ENCODE data around the gene FCN1. TPM values are rescaled to one million over a fixed set of nuclear protein-coding genes. Genes with fewer than 3 reads are reported as not detected.

Gene FCN1
- total and polyA plus RNA-seq, 3 donors from 2014 or later, result 0.19 to 8.0 TPM; not detected in 1

DNA sequence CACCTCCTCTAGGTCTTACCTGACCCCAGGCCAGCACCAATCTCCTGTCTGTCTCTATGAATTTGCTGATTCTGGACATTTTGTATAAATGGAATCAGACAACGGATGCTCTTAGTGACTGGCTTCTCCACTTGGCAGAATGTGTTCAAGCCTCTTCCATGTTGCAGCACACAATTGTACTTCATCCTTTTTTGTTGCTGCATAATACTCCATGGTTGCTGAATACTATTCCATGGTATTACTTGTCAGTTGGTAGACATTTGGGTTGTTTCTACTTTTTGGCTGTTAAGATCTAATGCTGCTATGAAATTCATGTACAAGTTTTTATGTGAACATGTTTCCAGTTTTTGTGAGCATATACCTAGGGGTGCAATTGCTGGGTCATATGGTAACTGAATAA, 34.3 kb upstream of the FCN1 start:
- Histone ChIP-seq H3K9me3 (no peaks in the 10 kb centered on the region), H3K27ac (no peak overlapping the region), H3K36me3 (ENCODE audit: low read depth, missing control alignments) (no peaks in the 10 kb centered on the region), H3K4me1 (no peaks in the 10 kb centered on the region), H3K4me3 (no peak overlapping the region), H3K27me3 (no peaks in the 10 kb centered on the region)
- DNase-seq, result no peak
- intact Hi-C loops (cut with DNase I; ENCODE audit: low total_unique reads), result no loop called here
- WGBS, 2 donors, result 83 to 98% methylated on average over 1 of the region's 1 CpG
- TF ChIP-seq, protein P1, sequence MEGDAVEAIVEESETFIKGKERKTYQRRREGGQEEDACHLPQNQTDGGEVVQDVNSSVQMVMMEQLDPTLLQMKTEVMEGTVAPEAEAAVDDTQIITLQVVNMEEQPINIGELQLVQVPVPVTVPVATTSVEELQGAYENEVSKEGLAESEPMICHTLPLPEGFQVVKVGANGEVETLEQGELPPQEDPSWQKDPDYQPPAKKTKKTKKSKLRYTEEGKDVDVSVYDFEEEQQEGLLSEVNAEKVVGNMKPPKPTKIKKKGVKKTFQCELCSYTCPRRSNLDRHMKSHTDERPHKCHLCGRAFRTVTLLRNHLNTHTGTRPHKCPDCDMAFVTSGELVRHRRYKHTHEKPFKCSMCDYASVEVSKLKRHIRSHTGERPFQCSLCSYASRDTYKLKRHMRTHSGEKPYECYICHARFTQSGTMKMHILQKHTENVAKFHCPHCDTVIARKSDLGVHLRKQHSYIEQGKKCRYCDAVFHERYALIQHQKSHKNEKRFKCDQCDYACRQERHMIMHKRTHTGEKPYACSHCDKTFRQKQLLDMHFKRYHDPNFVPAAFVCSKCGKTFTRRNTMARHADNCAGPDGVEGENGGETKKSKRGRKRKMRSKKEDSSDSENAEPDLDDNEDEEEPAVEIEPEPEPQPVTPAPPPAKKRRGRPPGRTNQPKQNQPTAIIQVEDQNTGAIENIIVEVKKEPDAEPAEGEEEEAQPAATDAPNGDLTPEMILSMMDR (IDR thresholded peaks at IDR 0.05), result no peak
- TF ChIP-seq POLR2A (IDR thresholded peaks at IDR 0.05), result no peak

DNA sequence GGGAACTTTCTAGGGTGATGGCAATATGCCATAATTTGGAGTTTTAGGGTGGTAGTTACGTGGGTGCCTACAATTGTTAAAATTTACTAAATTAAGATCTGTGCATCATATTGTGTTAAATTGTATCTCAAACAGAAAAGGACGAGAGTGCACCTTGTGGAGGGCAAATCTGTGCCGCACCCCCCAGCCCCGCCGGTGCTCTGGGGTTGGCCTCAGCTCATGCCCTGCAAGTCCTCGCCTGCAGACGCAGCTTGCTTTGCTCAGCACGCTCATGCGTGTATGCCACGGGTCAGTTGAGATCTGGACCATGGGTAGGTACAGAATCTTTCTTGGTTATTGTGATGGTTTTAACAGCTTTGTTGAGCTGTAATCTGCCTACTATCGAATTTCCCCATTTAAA, 33.7 kb upstream of the FCN1 start:
- H3K4me1 ChIP-seq, result no peaks in the 10 kb centered on the region
- no peak overlapping the region for H3K27ac ChIP-seq
- H3K27me3 ChIP-seq, result no peaks in the 10 kb centered on the region
- no peaks in the 10 kb centered on the region for H3K9me3 ChIP-seq
- intact Hi-C loops (cut with DNase I; ENCODE audit: low total_unique reads), result no loop called here
- 93 to 95% methylated on average over 11 of the region's 11 CpGs for WGBS, 2 donors
- no peak for TF ChIP-seq POLR2A (IDR thresholded peaks at IDR 0.05)
- TF ChIP-seq, protein P1 (IDR thresholded peaks at IDR 0.05), result no peak
- no peak for DNase-seq
- H3K4me3 ChIP-seq, result no peak overlapping the region
- H3K36me3 ChIP-seq (ENCODE audit: low read depth, missing control alignments), result no peaks in the 10 kb centered on the region

DNA sequence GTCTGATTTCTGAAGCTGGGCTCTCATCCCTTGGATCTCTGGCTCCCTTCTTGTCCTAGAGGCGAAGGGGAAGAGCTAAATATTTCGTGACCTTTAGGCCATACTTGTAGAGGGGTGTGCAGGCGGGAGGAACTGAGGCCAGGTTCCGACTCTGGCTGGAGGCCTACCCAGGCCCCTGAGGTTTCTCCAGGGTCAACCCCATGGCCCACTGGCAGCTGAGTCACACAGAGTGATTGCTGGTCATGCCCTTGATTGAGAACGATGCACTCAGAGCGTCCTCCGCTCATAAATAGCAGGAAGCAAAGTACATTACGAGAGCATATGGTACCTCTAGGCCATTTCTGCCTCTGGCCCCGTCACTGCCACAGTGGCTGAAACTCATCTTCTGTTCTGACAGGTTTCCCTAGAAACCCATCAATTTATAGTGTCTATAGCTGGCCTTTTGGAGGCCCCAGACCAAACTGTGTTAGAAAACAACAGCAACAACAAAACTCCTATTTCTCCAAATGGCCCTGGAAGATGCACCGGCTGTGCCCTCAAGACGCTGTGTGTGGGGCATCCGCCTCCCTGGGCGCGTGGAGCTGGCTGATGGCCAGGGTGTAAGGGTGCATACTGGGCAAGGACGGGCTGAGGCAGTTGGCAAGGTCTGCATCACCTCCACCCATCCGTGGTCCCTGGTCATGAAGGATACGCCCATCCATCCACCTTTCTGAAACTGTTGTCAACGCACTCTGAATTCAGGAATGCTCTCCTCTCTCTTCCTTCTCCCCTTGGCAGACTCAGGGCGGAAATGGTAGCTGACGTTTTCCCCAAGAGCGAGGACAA, 32.9 kb upstream of the FCN1 start:
- WGBS, 2 donors, result 92% methylated on average over 21 of the region's 21 CpGs
- Histone ChIP-seq H3K27ac (no peak overlapping the region), H3K36me3 (ENCODE audit: low read depth, missing control alignments) (no peaks in the 10 kb centered on the region), H3K9me3 (no peaks in the 10 kb centered on the region), H3K4me1 (no peaks in the 10 kb centered on the region), H3K27me3 (no peaks in the 10 kb centered on the region), H3K4me3 (no peak overlapping the region)
- intact Hi-C loops (cut with DNase I; ENCODE audit: low total_unique reads), result no loop called here
- DNase-seq, result no peak
- TF ChIP-seq POLR2A (IDR thresholded peaks at IDR 0.05), result no peak
- TF ChIP-seq, protein P1 (IDR thresholded peaks at IDR 0.05), result no peak

DNA sequence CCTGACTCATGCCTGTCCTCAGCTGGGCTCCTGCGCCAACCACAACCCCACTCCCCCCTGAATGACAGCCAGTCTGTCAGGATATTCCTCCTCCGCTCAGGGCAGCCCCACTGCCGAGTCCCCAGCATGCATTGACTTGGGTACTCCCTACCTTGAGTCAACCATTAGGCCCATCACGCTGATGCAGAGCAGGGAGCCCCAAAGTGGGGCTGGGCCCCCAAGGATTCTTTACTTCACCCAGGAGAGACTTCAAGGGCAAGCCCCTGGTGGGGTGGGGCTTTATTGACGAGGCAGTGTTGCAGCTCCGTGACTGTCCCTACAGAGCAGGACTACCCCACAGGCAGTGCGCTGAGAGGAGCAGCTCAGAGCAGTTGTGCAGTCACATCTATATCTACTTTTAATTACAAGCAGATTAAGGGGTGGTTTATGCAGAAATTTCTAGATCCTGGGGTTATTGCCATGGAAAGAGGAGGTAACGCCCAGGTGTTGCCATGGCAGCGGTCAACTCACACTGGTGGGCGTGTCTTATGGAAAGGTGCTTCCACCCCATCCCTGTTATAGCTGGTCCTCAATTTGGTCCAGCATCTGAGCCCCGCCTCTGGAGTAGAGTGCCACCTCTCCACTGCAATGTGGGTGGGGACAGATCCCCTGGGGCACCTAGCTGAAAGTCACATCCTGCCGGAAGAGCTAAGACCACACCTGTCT, 32.1 kb upstream of the FCN1 start:
- 88 to 90% methylated on average over 10 to 12 of the region's 12 CpGs for WGBS, 2 donors
- Histone ChIP-seq H3K27ac (no peak overlapping the region), H3K27me3 (no peaks in the 10 kb centered on the region), H3K4me3 (no peak overlapping the region), H3K9me3 (no peaks in the 10 kb centered on the region), H3K4me1 (no peaks in the 10 kb centered on the region), H3K36me3 (ENCODE audit: low read depth, missing control alignments) (no peaks in the 10 kb centered on the region)
- no peak for TF ChIP-seq POLR2A (IDR thresholded peaks at IDR 0.05)
- TF ChIP-seq, protein P1 (IDR thresholded peaks at IDR 0.05), result no peak
- intact Hi-C loops (cut with DNase I; ENCODE audit: low total_unique reads), result no loop called here
- no peak for DNase-seq

Measured in testis (tissue), 3 donors.